H9 (cell line): Measurements from ENCODE around the gene C7orf57. TPM values are rescaled to one million over a fixed set of nuclear protein-coding genes. Genes with fewer than 3 reads are reported as not detected.

Source experiments
- DNase-seq: peaks from one replicate; pipeline ENCODE4 v3.0.0-alpha.2; 2017
- H2AFZ ChIP-seq: one replicate; pipeline ENCODE4 v1.6.1; 2013; ENCODE audit warnings: mild to moderate bottlenecking, low read length, control low read depth, moderate library complexity
- H2AK5ac ChIP-seq: 2 replicates; pipeline ENCODE4 v1.6.1; 2013; ENCODE audit warnings: low read length, control low read depth, mixed read lengths; ENCODE audit not compliant: insufficient read length
- H2BK120ac ChIP-seq: one replicate; pipeline ENCODE4 v1.6.1; 2013; ENCODE audit warnings: low read depth, mild to moderate bottlenecking, low read length, control low read depth, inconsistent platforms; ENCODE audit not compliant: poor library complexity, severe bottlenecking
- H2BK12ac ChIP-seq: 2 replicates; pipeline ENCODE4 v1.6.1; 2013; ENCODE audit warnings: low read length, control low read depth, mixed read lengths, low read depth; ENCODE audit not compliant: insufficient read length
- H2BK15ac ChIP-seq: 2 replicates; pipeline ENCODE4 v1.6.1; 2013; ENCODE audit warnings: low read depth, low read length, control low read depth
- H2BK20ac ChIP-seq: one replicate; pipeline ENCODE4 v1.6.1; 2013; ENCODE audit warnings: low read depth, mild to moderate bottlenecking, low read length, control low read depth, inconsistent platforms; ENCODE audit not compliant: poor library complexity, severe bottlenecking
- H2BK5ac ChIP-seq: 2 replicates; pipeline ENCODE4 v1.6.1; 2013; ENCODE audit warnings: low read length, control low read depth, mixed read lengths; ENCODE audit not compliant: insufficient read length
- H3K14ac ChIP-seq: 2 replicates; pipeline ENCODE4 v1.6.1; 2013; ENCODE audit warnings: low read length, control low read depth; ENCODE audit not compliant: insufficient read depth
- H3K18ac ChIP-seq: 2 replicates; pipeline ENCODE4 v1.6.1; 2013; ENCODE audit warnings: low read depth, mild to moderate bottlenecking, mixed read lengths, low read length, control low read depth; ENCODE audit not compliant: insufficient read length
- H3K23ac ChIP-seq: 2 replicates; pipeline ENCODE4 v1.6.1; 2013; ENCODE audit warnings: low read length, control low read depth, mixed read lengths, low read depth; ENCODE audit not compliant: insufficient read length
- H3K23me2 ChIP-seq: 2 replicates; pipeline ENCODE4 v1.6.1; 2013; ENCODE audit warnings: low read depth, mild to moderate bottlenecking, mixed read lengths, low read length, control low read depth; ENCODE audit not compliant: insufficient read length, poor library complexity, severe bottlenecking
- H3K27ac ChIP-seq: 2 replicates; pipeline ENCODE4 v1.5.1; 2013; ENCODE audit warnings: low read length, control low read depth, mixed read lengths, low read depth; ENCODE audit not compliant: insufficient read length
- H3K27me3 ChIP-seq: 2 replicates; pipeline ENCODE4 v1.6.1; 2013; ENCODE audit warnings: low read length, control low read depth, inconsistent platforms; ENCODE audit not compliant: insufficient read depth
- H3K4ac ChIP-seq: 2 replicates; pipeline ENCODE4 v1.6.1; 2013; ENCODE audit warnings: low read depth, mild to moderate bottlenecking, control low read depth, inconsistent platforms, low read length, moderate library complexity
- H3K4me1 ChIP-seq: 2 replicates; pipeline ENCODE4 v1.6.1; 2013; ENCODE audit warnings: low read length, control low read depth, inconsistent platforms; ENCODE audit not compliant: insufficient read depth
- H3K4me2 ChIP-seq: 2 replicates; pipeline ENCODE4 v1.6.1; 2013; ENCODE audit warnings: low read length, control low read depth, mixed read lengths; ENCODE audit not compliant: insufficient read length, insufficient read depth
- H3K56ac ChIP-seq: 2 replicates; pipeline ENCODE4 v1.6.1; 2013; ENCODE audit warnings: low read depth, mild to moderate bottlenecking, mixed read lengths, low read length, control low read depth; ENCODE audit not compliant: insufficient read length
- H3K79me1 ChIP-seq: 2 replicates; pipeline ENCODE4 v1.6.1; 2013; ENCODE audit warnings: low read depth, mild to moderate bottlenecking, moderate library complexity, low read length, control low read depth, inconsistent platforms; ENCODE audit not compliant: insufficient read depth, poor library complexity, severe bottlenecking
- H3K79me2 ChIP-seq: 2 replicates; pipeline ENCODE4 v1.6.1; 2013; ENCODE audit warnings: low read length, control low read depth, inconsistent platforms; ENCODE audit not compliant: insufficient read depth
- H3K9ac ChIP-seq: 2 replicates; pipeline ENCODE4 v1.6.1; 2013; ENCODE audit warnings: low read length, control low read depth, mixed read lengths; ENCODE audit not compliant: insufficient read length; ENCODE audit errors: extremely low read depth
- H3K9me3 ChIP-seq: one replicate; pipeline ENCODE4 v1.6.1; 2013; ENCODE audit warnings: low read depth, low read length, inconsistent platforms; ENCODE audit not compliant: control insufficient read depth
- H3T11ph ChIP-seq: one replicate; pipeline ENCODE4 v1.6.1; 2013; ENCODE audit warnings: mild to moderate bottlenecking, low read length, control low read depth, inconsistent platforms
- H4K20me1 ChIP-seq: one replicate; pipeline ENCODE4 v1.6.1; 2013; ENCODE audit not compliant: control insufficient read depth, insufficient read length, insufficient read depth
- H4K5ac ChIP-seq: 2 replicates; pipeline ENCODE4 v1.6.1; 2013; ENCODE audit warnings: low read depth, mild to moderate bottlenecking, mixed read lengths, low read length, control low read depth; ENCODE audit not compliant: insufficient read length
- H4K8ac ChIP-seq: replicated peaks from 2 replicates; pipeline ENCODE4 v1.6.1; 2013; ENCODE audit warnings: low read length, control low read depth, mixed read lengths, low read depth; ENCODE audit not compliant: insufficient read length
- H4K91ac ChIP-seq: 2 replicates; pipeline ENCODE4 v1.6.1; 2013; ENCODE audit warnings: low read depth, mild to moderate bottlenecking, moderate library complexity, mixed read lengths, low read length, control low read depth; ENCODE audit not compliant: insufficient read length
- H3K27ac Mint-ChIP-seq, 3 experiments: 2 replicates in 2 of 3; 3 replicates in 1 of 3; pipeline ENCODE4 v1.8.0; 2020 to 2021; ENCODE audit warnings: mixed read lengths in 3 of 3, mild to moderate bottlenecking in 1 of 3, moderate library complexity in 1 of 3
- H3K27me3 Mint-ChIP-seq: 2 replicates; pipeline ENCODE4 v1.8.0; 2021; ENCODE audit warnings: low read depth, mild to moderate bottlenecking, moderate library complexity, mixed read lengths
- H3K36me3 Mint-ChIP-seq, 3 experiments: 2 replicates in 2 of 3; 3 replicates in 1 of 3; pipeline ENCODE4 v1.8.0; 2020 to 2021; ENCODE audit warnings: low read depth in 3 of 3, mixed read lengths in 3 of 3; ENCODE audit not compliant: insufficient read depth in 1 of 3
- H3K4me1 Mint-ChIP-seq, 2 experiments: 2 replicates each; pipeline ENCODE4 v1.8.0; 2020; ENCODE audit warnings: mixed read lengths in 2 of 2
- H3K4me3 Mint-ChIP-seq, 2 experiments: 2 replicates in 1 of 2; 3 replicates in 1 of 2; pipeline ENCODE4 v1.8.0; 2020 to 2021; ENCODE audit warnings: mild to moderate bottlenecking in 2 of 2, mixed read lengths in 2 of 2, moderate library complexity in 1 of 2
- H3K9me3 Mint-ChIP-seq, 2 experiments: 2 replicates in 1 of 2; 3 replicates in 1 of 2; pipeline ENCODE4 v1.8.0; 2020; ENCODE audit warnings: mild to moderate bottlenecking in 2 of 2, mixed read lengths in 2 of 2, moderate library complexity in 1 of 2
- CTCF ChIP-seq: fragments of 200-600 bp; sonication (generic); conservative IDR thresholded peaks from 3 replicates; pipeline ENCODE4 v1.8.0; 2021; ENCODE audit warnings: antibody characterized with exemption, mild to moderate bottlenecking
- WGBS: extraction: QIAGEN DNeasy Blood & Tissue Kit; methylation state at CpG from one replicate; pipeline ENCODE4 v1.1.7; 2013; ENCODE audit warnings: missing lambda C conversion rate, low lambda C conversion rate, mixed read lengths; ENCODE audit not compliant: insufficient read length; ENCODE audit errors: extremely low coverage; 5-methylcytosine and 5-hydroxymethylcytosine counted together
- total RNA-seq: library from RNA; stranded (reverse); gene quantifications from 2 replicates; pipeline ENCODE4 v1.2.1, GENCODE V29; 2021

C7orf57 gene
- total RNA-seq, 1 experiment from 2014 or later = not detected

DNA sequence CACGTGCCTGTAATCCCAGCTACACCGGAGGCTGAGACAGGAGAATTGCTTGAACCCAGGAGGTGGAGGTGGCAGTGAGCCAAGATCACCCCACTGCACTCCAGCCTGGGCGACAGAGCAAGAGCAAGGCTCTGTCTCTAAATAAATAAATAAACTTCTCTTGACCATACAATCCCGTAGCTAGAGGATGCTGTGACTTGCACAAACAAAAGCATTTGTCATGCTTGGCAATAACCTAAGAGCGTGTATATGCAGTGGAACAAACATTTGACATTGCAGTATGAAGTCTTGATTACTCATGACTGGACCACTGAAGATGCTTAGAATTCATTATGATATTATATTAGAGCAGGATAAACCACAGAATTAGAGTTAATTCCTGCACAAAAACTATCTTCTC, 1.4 kb upstream of the C7orf57 start:
- Histone ChIP-seq H3K27ac (no peak overlapping the region), H3K79me1 (no peaks in the 10 kb centered on the region), H3K14ac (no peak overlapping the region), H3K23me2 (peaks cover 13% of the 10 kb centered on the region), H3K9me3 (no peaks in the 10 kb centered on the region), H3K79me2 (no peaks in the 10 kb centered on the region), H2BK15ac (no peak overlapping the region), H3K18ac (no peak overlapping the region), H3K27me3 (peaks cover 19% of the 10 kb centered on the region; the same call in 1 of the 2 replicates), H3K56ac (no peak overlapping the region), H4K8ac (no peak overlapping the region), H4K91ac (no peak overlapping the region), H2BK120ac (no peak overlapping the region), H3K23ac (no peak overlapping the region), H2AFZ (no peak overlapping the region), H2AK5ac (no peak overlapping the region), H3K4ac (no peak overlapping the region), H2BK5ac (no peak overlapping the region), H3K4me2 (no peak overlapping the region), H3K9ac (no peak overlapping the region), H3T11ph (no peak overlapping the region), H4K20me1 (no peaks in the 10 kb centered on the region), H2BK20ac (no peak overlapping the region), H3K4me1 (peaks cover 5% of the 10 kb centered on the region; the same call in 1 of the 2 replicates), H4K5ac (no peak overlapping the region), H2BK12ac (no peak overlapping the region)
- peaks cover 22 to 31% of the 10 kb centered on the region in 2 experiments for H3K4me1 Mint-ChIP-seq
- H3K9me3 Mint-ChIP-seq = no peaks in the 10 kb centered on the region
- peaks cover 54% of the 10 kb centered on the region for H3K27me3 Mint-ChIP-seq
- no CpG with 5 or more reads among the region's 5 CpGs for WGBS
- no peaks in the 10 kb centered on the region for H3K36me3 Mint-ChIP-seq
- no peak overlapping the region for H3K27ac Mint-ChIP-seq
- no peak for TF ChIP-seq CTCF
- H3K4me3 Mint-ChIP-seq = no peak overlapping the region
- no peak for DNase-seq
